GM19240 (cell line): ENCODE measurements around the gene GSK3B.

Source experiments
- DNase-seq: peaks from one replicate; pipeline ENCODE4 v3.0.0; 2011; ENCODE audit warnings: low spot score; ENCODE audit not compliant: insufficient read length

GSK3B gene

DNA sequence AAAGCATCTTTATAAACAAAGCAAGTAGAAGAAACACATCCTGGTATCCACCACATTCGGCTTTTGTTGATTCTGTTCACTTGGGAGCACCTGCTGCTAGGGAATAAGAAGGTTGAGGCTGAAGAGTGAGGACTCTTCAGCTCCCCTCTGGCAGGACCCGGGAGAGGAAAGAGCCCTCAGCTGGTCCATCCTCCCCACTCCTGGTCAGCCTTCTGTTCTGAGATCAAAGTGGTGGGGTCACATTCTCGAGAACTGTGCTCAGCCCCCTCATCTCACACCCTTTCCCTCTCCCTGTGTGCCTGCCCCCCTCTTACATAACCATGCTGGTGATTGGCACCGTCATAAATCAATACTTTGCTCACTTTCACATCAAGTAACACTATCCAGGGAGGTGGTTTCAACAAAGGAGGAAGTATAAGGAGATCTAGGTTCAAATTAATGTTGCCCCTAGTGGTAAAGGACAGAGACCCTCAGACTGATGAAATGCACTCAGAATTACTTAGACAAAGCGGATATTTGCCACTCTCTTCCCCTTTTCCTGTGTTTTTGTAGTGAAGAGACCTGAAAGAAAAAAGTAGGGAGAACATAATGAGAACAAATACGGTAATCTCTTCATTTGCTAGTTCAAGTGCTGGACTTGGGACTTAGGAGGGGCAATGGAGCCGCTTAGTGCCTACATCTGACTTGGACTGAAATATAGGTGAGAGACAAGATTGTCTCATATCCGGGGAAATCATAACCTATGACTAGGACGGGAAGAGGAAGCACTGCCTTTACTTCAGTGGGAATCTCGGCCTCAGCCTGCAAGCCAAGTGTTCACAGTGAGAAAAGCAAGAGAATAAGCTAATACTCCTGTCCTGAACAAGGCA lies 312.7 kb downstream of the GSK3B start, which contains the start of gene NR1I2:
Gene NR1I2 (plus strand): TSS at position 772 of the 869 bp plus-strand sequence.
- no peak for DNase-seq

GRCh38 chr3:119779731-119780383 lies 314.4 kb downstream of the GSK3B start:
- DNase-seq = no peak

GRCh38 chr3:119778811-119779210 lies 315.4 kb downstream of the GSK3B start:
- DNase-seq = no peak

GRCh38 chr3:119778176-119778575 lies 316.1 kb downstream of the GSK3B start:
- DNase-seq = no peak

DNA sequence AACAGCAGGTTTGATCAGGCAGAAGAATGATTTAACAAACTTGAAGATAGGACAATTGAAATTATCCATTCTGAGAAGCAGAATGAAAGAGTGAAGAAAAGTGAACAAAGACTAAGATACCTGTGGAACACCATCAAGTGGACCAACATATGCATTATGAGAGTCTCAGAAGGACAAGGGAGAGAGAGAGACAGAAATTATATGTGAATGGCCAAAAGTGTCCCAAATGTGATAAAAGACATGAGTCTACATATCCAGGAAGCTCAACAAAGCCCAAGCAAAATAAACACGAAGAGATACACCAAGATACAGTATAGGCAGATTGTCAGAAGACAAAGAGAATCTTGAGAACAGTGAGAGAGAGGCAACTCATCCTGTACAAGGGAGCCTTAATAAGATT lies 317.9 kb downstream of the GSK3B start:
- no peak for DNase-seq

- no peak for DNase-seq
These were observed 319.8 kb downstream of the GSK3B start for GRCh38 chr3:119774444-119774843.
